Ishikawa (cell line): ENCODE results near the gene HAUS7.

Experiments
- CEBPB ChIP-seq: IDR thresholded peaks from 2 replicates; pipeline ENCODE4 v1.6.1; 2012
- CREB1 ChIP-seq: IDR thresholded peaks from 2 replicates; pipeline ENCODE4 v1.6.1; 2012; ENCODE audit warnings: low read depth
- EGR1 ChIP-seq: IDR thresholded peaks from 2 replicates; pipeline ENCODE4 v1.6.1; 2012
- EP300 ChIP-seq: IDR thresholded peaks from 2 replicates; pipeline ENCODE4 v1.6.1; 2012; ENCODE audit warnings: borderline replicate concordance
- FOXM1 ChIP-seq: IDR thresholded peaks from 2 replicates; pipeline ENCODE4 v1.6.1; 2012; ENCODE audit warnings: low read depth, borderline replicate concordance
- MAX ChIP-seq: IDR thresholded peaks from 2 replicates; pipeline ENCODE4 v1.6.1; 2012
- NFIC ChIP-seq: IDR thresholded peaks from 2 replicates; pipeline ENCODE4 v1.6.1; 2012
- RAD21 ChIP-seq: IDR thresholded peaks from 2 replicates; pipeline ENCODE4 v1.6.1; 2012; ENCODE audit warnings: low read depth
- REST ChIP-seq: IDR thresholded peaks from 2 replicates; pipeline ENCODE4 v1.6.1; 2012; ENCODE audit warnings: low read depth, mild to moderate bottlenecking
- TAF1 ChIP-seq: IDR thresholded peaks from 2 replicates; pipeline ENCODE4 v1.6.1; 2012; ENCODE audit warnings: low read depth, mild to moderate bottlenecking
- TCF12 ChIP-seq: IDR thresholded peaks from 2 replicates; pipeline ENCODE4 v1.6.1; 2012; ENCODE audit warnings: low read depth
- TEAD4 ChIP-seq: IDR thresholded peaks from 2 replicates; pipeline ENCODE4 v1.6.1; 2012
- USF1 ChIP-seq: IDR thresholded peaks from 2 replicates; pipeline ENCODE4 v1.6.1; 2012
- YY1 ChIP-seq: IDR thresholded peaks from 2 replicates; pipeline ENCODE4 v1.6.1; 2012; ENCODE audit warnings: low read depth
- ZBTB7A ChIP-seq: IDR thresholded peaks from 2 replicates; pipeline ENCODE4 v1.6.1; 2012; ENCODE audit warnings: low read depth

The HAUS7 gene

GRCh38 chrX:153449368-153450113 is 20.8 kb downstream of the HAUS7 start:
- TF ChIP-seq TAF1, result no peak

GRCh38 chrX:153448556-153449367 is 21.6 kb downstream of the HAUS7 start:
- TF ChIP-seq EGR1 (no peak), CREB1 (no peak), TEAD4 (no peak), RAD21 (no peak), MAX (no peak), ZBTB7A (no peak), CEBPB (no peak), TCF12 (no peak), YY1 (no peak), USF1 (no peak), REST (no peak), EP300 (no peak), TAF1 (no peak), NFIC (no peak), FOXM1 (no peak)

- no peak for TF ChIP-seq USF1
- TF ChIP-seq FOXM1, result no peak
- TF ChIP-seq TCF12, result no peak
- TF ChIP-seq CREB1, result no peak
- no peak for TF ChIP-seq EP300
- no peak for TF ChIP-seq CEBPB
- TF ChIP-seq TEAD4, result no peak
- no peak for TF ChIP-seq MAX
- TF ChIP-seq TAF1, result no peak
- no peak for TF ChIP-seq EGR1
- no peak for TF ChIP-seq RAD21
- TF ChIP-seq REST, result no peak
- TF ChIP-seq NFIC, result no peak
- no peak for TF ChIP-seq YY1
- TF ChIP-seq ZBTB7A, result no peak
Measured at GRCh38 chrX:153447581-153447960, 22.8 kb downstream of the HAUS7 start.

GRCh38 chrX:153446950-153447580 is 23.3 kb downstream of the HAUS7 start:
- TF ChIP-seq ZBTB7A, result no peak
- no peak for TF ChIP-seq EP300
- TF ChIP-seq EGR1, result no peak
- no peak for TF ChIP-seq CEBPB
- TF ChIP-seq REST, result no peak
- no peak for TF ChIP-seq USF1
- TF ChIP-seq FOXM1, result no peak
- no peak for TF ChIP-seq MAX
